H9 (cell line): Measurements from ENCODE around the gene ZNF146. TPM values are rescaled to one million over a fixed set of nuclear protein-coding genes. Genes with fewer than 3 reads are reported as not detected.

Experiments used
- DNase-seq: peaks from one replicate; pipeline ENCODE4 v3.0.0-alpha.2; 2017
- H2AFZ ChIP-seq: one replicate; pipeline ENCODE4 v1.6.1; 2013; ENCODE audit warnings: mild to moderate bottlenecking, low read length, control low read depth, moderate library complexity
- H2AK5ac ChIP-seq: 2 replicates; pipeline ENCODE4 v1.6.1; 2013; ENCODE audit warnings: low read length, control low read depth, mixed read lengths; ENCODE audit not compliant: insufficient read length
- H2BK120ac ChIP-seq: one replicate; pipeline ENCODE4 v1.6.1; 2013; ENCODE audit warnings: low read depth, mild to moderate bottlenecking, low read length, control low read depth, inconsistent platforms; ENCODE audit not compliant: poor library complexity, severe bottlenecking
- H2BK12ac ChIP-seq: 2 replicates; pipeline ENCODE4 v1.6.1; 2013; ENCODE audit warnings: low read length, control low read depth, mixed read lengths, low read depth; ENCODE audit not compliant: insufficient read length
- H2BK15ac ChIP-seq: 2 replicates; pipeline ENCODE4 v1.6.1; 2013; ENCODE audit warnings: low read depth, low read length, control low read depth
- H2BK20ac ChIP-seq: one replicate; pipeline ENCODE4 v1.6.1; 2013; ENCODE audit warnings: low read depth, mild to moderate bottlenecking, low read length, control low read depth, inconsistent platforms; ENCODE audit not compliant: poor library complexity, severe bottlenecking
- H2BK5ac ChIP-seq: 2 replicates; pipeline ENCODE4 v1.6.1; 2013; ENCODE audit warnings: low read length, control low read depth, mixed read lengths; ENCODE audit not compliant: insufficient read length
- H3K14ac ChIP-seq: 2 replicates; pipeline ENCODE4 v1.6.1; 2013; ENCODE audit warnings: low read length, control low read depth; ENCODE audit not compliant: insufficient read depth
- H3K18ac ChIP-seq: 2 replicates; pipeline ENCODE4 v1.6.1; 2013; ENCODE audit warnings: low read depth, mild to moderate bottlenecking, mixed read lengths, low read length, control low read depth; ENCODE audit not compliant: insufficient read length
- H3K23ac ChIP-seq: 2 replicates; pipeline ENCODE4 v1.6.1; 2013; ENCODE audit warnings: low read length, control low read depth, mixed read lengths, low read depth; ENCODE audit not compliant: insufficient read length
- H3K23me2 ChIP-seq: 2 replicates; pipeline ENCODE4 v1.6.1; 2013; ENCODE audit warnings: low read depth, mild to moderate bottlenecking, mixed read lengths, low read length, control low read depth; ENCODE audit not compliant: insufficient read length, poor library complexity, severe bottlenecking
- H3K27ac ChIP-seq: 2 replicates; pipeline ENCODE4 v1.5.1; 2013; ENCODE audit warnings: low read length, control low read depth, mixed read lengths, low read depth; ENCODE audit not compliant: insufficient read length
- H3K27me3 ChIP-seq: 2 replicates; pipeline ENCODE4 v1.6.1; 2013; ENCODE audit warnings: low read length, control low read depth, inconsistent platforms; ENCODE audit not compliant: insufficient read depth
- H3K4ac ChIP-seq: 2 replicates; pipeline ENCODE4 v1.6.1; 2013; ENCODE audit warnings: low read depth, mild to moderate bottlenecking, control low read depth, inconsistent platforms, low read length, moderate library complexity
- H3K4me1 ChIP-seq: 2 replicates; pipeline ENCODE4 v1.6.1; 2013; ENCODE audit warnings: low read length, control low read depth, inconsistent platforms; ENCODE audit not compliant: insufficient read depth
- H3K4me2 ChIP-seq: 2 replicates; pipeline ENCODE4 v1.6.1; 2013; ENCODE audit warnings: low read length, control low read depth, mixed read lengths; ENCODE audit not compliant: insufficient read length, insufficient read depth
- H3K56ac ChIP-seq: 2 replicates; pipeline ENCODE4 v1.6.1; 2013; ENCODE audit warnings: low read depth, mild to moderate bottlenecking, mixed read lengths, low read length, control low read depth; ENCODE audit not compliant: insufficient read length
- H3K79me1 ChIP-seq: 2 replicates; pipeline ENCODE4 v1.6.1; 2013; ENCODE audit warnings: low read depth, mild to moderate bottlenecking, moderate library complexity, low read length, control low read depth, inconsistent platforms; ENCODE audit not compliant: insufficient read depth, poor library complexity, severe bottlenecking
- H3K79me2 ChIP-seq: 2 replicates; pipeline ENCODE4 v1.6.1; 2013; ENCODE audit warnings: low read length, control low read depth, inconsistent platforms; ENCODE audit not compliant: insufficient read depth
- H3K9ac ChIP-seq: 2 replicates; pipeline ENCODE4 v1.6.1; 2013; ENCODE audit warnings: low read length, control low read depth, mixed read lengths; ENCODE audit not compliant: insufficient read length; ENCODE audit errors: extremely low read depth
- H3K9me3 ChIP-seq: one replicate; pipeline ENCODE4 v1.6.1; 2013; ENCODE audit warnings: low read depth, low read length, inconsistent platforms; ENCODE audit not compliant: control insufficient read depth
- H3T11ph ChIP-seq: one replicate; pipeline ENCODE4 v1.6.1; 2013; ENCODE audit warnings: mild to moderate bottlenecking, low read length, control low read depth, inconsistent platforms
- H4K20me1 ChIP-seq: one replicate; pipeline ENCODE4 v1.6.1; 2013; ENCODE audit not compliant: control insufficient read depth, insufficient read length, insufficient read depth
- H4K5ac ChIP-seq: 2 replicates; pipeline ENCODE4 v1.6.1; 2013; ENCODE audit warnings: low read depth, mild to moderate bottlenecking, mixed read lengths, low read length, control low read depth; ENCODE audit not compliant: insufficient read length
- H4K8ac ChIP-seq: replicated peaks from 2 replicates; pipeline ENCODE4 v1.6.1; 2013; ENCODE audit warnings: low read length, control low read depth, mixed read lengths, low read depth; ENCODE audit not compliant: insufficient read length
- H4K91ac ChIP-seq: 2 replicates; pipeline ENCODE4 v1.6.1; 2013; ENCODE audit warnings: low read depth, mild to moderate bottlenecking, moderate library complexity, mixed read lengths, low read length, control low read depth; ENCODE audit not compliant: insufficient read length
- H3K27ac Mint-ChIP-seq, 3 experiments: 2 replicates in 2 of 3; 3 replicates in 1 of 3; pipeline ENCODE4 v1.8.0; 2020 to 2021; ENCODE audit warnings: mixed read lengths in 3 of 3, mild to moderate bottlenecking in 1 of 3, moderate library complexity in 1 of 3
- H3K27me3 Mint-ChIP-seq: 2 replicates; pipeline ENCODE4 v1.8.0; 2021; ENCODE audit warnings: low read depth, mild to moderate bottlenecking, moderate library complexity, mixed read lengths
- H3K36me3 Mint-ChIP-seq, 3 experiments: 2 replicates in 2 of 3; 3 replicates in 1 of 3; pipeline ENCODE4 v1.8.0; 2020 to 2021; ENCODE audit warnings: low read depth in 3 of 3, mixed read lengths in 3 of 3; ENCODE audit not compliant: insufficient read depth in 1 of 3
- H3K4me1 Mint-ChIP-seq, 2 experiments: 2 replicates each; pipeline ENCODE4 v1.8.0; 2020; ENCODE audit warnings: mixed read lengths in 2 of 2
- H3K4me3 Mint-ChIP-seq, 2 experiments: 2 replicates in 1 of 2; 3 replicates in 1 of 2; pipeline ENCODE4 v1.8.0; 2020 to 2021; ENCODE audit warnings: mild to moderate bottlenecking in 2 of 2, mixed read lengths in 2 of 2, moderate library complexity in 1 of 2
- H3K9me3 Mint-ChIP-seq, 2 experiments: 2 replicates in 1 of 2; 3 replicates in 1 of 2; pipeline ENCODE4 v1.8.0; 2020; ENCODE audit warnings: mild to moderate bottlenecking in 2 of 2, mixed read lengths in 2 of 2, moderate library complexity in 1 of 2
- CTCF ChIP-seq: fragments of 200-600 bp; sonication (generic); conservative IDR thresholded peaks from 3 replicates; pipeline ENCODE4 v1.8.0; 2021; ENCODE audit warnings: antibody characterized with exemption, mild to moderate bottlenecking
- WGBS: extraction: QIAGEN DNeasy Blood & Tissue Kit; methylation state at CpG from one replicate; pipeline ENCODE4 v1.1.7; 2013; ENCODE audit warnings: missing lambda C conversion rate, low lambda C conversion rate, mixed read lengths; ENCODE audit not compliant: insufficient read length; ENCODE audit errors: extremely low coverage; 5-methylcytosine and 5-hydroxymethylcytosine counted together
- total RNA-seq: library from RNA; stranded (reverse); gene quantifications from 2 replicates; pipeline ENCODE4 v1.2.1, GENCODE V29; 2021

Gene ZNF146
- total RNA-seq, 1 experiment from 2014 or later: 166 TPM

- Histone ChIP-seq H3K9me3 (no peaks in the 10 kb centered on the region), H3K27ac (peak overlapping the region; percentile 92), H2BK120ac (peak overlapping the region; percentile 40), H4K5ac (peak overlapping the region; percentile 100), H2BK12ac (no peak overlapping the region), H3K56ac (peak overlapping the region; percentile 99), H3K18ac (peak overlapping the region; percentile 99), H3K27me3 (no peaks in the 10 kb centered on the region), H3K23me2 (peaks cover 4% of the 10 kb centered on the region), H2AFZ (no peak overlapping the region), H2BK5ac (peak overlapping the region; percentile 97), H2BK20ac (no peak overlapping the region), H2AK5ac (peak overlapping the region; percentile 28), H3K79me2 (peaks cover 30% of the 10 kb centered on the region; the same call in 1 of the 2 replicates), H3K9ac (peak overlapping the region; percentile 100), H4K8ac (peak overlapping the region; percentile 100), H3K4ac (peak overlapping the region; percentile 44; the same call in 1 of the 2 replicates), H3K14ac (peak overlapping the region; percentile 100), H3K23ac (peak overlapping the region; percentile 99), H2BK15ac (no peak overlapping the region), H3T11ph (peak overlapping the region; percentile 88), H3K4me2 (peak overlapping the region; percentile 76), H4K20me1 (no peaks in the 10 kb centered on the region), H3K79me1 (no peaks in the 10 kb centered on the region), H3K4me1 (no peaks in the 10 kb centered on the region), H4K91ac (no peak overlapping the region)
- TF ChIP-seq CTCF: no peak
- Mint-ChIP-seq H3K4me1 (peaks cover 17 to 24% of the 10 kb centered on the region in 2 experiments), H3K27ac (peak overlapping the region in 2 of 3 experiments; percentile 84 to 96; a peak in 5 of 7 replicates), H3K4me3 (no peak overlapping the region), H3K27me3 (no peaks in the 10 kb centered on the region), H3K36me3 (peaks cover 14 to 25% (median 17%) of the 10 kb centered on the region in 3 experiments), H3K9me3 (no peaks in the 10 kb centered on the region)
- DNase-seq: no peak
- WGBS: no CpG with 5 or more reads among the region's 27 CpGs
These were observed 594 bp downstream of the ZNF146 start for GRCh38 chr19:36215276-36216123.
